RPMI8226 (cell line): ENCODE results near the gene SLC9A1.

Experiments used
- DNase-seq: peaks from one replicate; pipeline ENCODE4 v3.0.0-alpha.2; 2015

The SLC9A1 gene

DNA sequence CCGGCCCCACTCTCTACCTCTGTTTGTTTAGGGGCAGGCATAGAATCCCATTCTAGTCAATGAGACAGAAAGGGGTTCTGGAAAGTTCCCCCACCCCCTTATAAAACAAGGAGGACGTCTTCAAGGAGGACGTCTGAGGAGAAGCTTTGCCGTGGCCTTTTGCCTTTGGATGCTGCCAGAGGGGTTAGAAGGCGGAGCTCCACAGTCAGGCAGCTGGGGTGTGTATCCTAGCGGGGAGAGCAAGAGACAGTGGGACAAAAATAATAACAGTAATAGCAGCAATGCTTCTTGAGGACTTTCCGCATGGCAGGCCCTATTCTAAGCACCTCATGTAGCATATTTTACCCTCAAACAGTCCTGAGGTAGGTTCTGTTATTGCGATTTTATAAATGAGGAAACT is 94.0 kb downstream of the SLC9A1 start:
- no peak for DNase-seq

DNA sequence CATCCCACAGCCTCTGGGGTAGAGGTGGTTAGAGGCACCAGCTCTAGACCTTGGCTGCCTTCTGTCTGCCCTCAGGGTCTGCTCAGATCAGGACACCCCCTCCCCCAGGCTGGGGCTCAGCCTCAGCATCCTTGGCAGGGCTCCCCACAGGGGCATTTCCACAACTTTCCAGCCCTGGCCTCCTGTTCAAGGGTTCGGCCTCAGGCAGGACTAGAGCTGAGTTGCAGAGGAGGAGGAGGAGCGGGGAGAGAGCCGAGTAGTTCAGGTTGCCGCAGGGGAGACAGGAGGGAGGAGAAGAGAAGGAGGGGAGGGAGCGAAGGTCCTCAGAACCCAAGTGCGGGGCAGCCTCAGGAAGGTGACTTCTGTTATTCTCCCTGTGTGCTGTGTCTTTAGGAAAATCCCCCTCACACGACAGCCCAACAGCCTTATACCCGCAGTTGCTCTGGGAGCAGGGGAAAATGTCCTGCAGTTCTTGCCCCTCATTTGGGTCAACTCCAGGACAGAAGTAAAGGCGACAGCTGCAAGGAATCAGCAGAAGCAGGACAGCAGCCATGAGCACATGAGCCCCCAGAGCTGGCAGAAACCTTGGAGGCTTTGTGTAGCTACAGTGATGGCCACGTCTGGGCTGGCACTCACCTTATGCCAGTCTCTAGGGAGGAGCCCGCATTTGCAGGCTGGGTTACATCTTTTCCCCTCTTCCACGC is 95.8 kb downstream of the SLC9A1 start:
- DNase-seq, result no peak

DNA sequence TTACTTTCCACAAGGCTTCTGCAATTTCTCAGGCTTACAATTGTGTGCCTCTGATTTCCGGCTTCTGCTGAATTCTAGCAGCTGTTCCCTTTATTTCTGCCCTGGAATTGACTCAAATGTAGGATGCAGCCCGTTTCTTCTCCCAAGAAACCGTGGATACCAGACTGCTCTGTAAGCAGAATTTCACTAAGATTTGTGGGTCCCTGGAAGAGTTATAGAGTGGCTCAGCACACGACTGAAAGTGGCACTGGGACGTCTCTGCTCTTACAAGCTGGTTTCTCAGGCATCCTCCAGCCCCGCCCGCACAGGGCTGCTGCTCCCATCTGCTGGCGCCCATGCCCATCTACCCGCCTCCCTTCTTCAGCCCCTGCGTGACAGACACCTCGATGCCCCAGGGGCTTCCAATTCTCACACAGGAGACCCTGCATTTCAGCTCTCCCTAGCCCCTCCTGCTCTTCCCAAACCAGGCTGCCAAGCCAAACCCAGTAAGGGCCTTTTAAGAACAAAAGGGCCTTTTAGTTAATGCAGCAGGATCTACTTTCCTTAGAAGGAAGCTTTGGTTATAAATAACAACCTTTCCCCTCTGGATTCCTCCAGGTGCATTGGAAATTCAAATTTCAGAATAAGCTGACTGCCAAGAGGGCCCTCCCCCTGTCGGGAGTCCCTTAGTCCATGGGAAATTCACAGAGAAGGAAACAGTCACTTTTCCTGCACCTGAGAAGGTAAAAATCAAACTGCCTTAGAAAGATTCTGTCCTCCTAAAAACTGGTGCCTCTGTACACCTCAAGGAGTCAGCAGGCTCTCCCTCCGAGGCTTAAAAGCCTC is 96.9 kb downstream of the SLC9A1 start:
- peak; percentile 28 for DNase-seq

DNA sequence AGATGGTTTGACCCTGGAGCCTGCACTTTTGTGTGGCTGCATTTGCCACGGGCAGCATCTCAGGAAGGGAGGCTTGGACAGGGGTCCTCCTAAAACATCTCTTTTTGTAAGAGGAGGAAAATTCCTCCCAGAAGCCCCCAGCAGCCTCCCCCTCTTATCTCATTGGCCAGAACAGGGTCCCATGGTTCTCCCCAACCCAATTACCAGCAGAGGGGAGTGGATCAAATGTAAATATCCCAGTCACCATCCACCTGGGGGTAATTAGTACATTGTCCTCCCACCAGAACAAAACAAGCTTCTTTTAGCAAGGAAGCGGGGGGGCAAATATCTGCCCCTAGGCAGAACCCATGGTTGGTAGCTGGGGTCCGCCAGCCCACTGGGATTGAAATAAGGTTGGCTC is 97.5 kb downstream of the SLC9A1 start:
- DNase-seq, result no peak

DNA sequence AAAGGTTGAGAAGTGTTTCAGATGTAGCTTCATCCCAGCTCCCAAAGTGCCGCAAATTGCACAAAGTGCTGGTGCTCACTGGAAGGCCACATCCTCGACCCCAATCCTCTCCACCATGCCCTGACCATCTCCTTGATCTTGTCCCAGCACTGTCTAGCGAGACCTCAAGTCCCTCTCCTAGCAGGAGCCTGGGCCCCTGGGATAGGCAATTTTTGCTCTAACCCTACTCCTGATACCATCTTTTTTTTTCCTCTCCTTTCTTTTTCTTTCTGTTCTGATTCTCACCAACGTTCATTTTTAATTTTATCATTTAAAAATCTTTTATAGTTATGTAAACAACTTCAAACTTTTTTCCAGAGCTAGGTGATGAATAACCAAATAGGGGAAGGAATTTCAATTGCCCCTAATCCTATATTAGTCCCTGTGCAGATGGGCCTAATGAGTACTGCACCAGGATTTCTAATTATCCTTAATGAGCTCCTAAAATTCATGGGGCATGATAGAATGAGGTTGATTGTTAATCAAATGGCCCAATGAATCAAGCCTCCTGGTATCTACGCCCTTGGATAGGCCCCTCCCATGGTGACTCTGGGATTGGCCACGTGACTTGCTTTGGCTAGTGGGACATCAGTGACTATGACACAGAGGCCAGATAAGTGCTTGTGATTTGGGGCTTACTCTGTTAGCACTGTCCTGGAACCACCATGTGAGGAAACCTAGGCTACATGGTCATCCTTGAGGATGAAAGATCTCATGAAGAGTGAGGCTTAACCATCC is 100.8 kb downstream of the SLC9A1 start:
- DNase-seq, result no peak

DNA sequence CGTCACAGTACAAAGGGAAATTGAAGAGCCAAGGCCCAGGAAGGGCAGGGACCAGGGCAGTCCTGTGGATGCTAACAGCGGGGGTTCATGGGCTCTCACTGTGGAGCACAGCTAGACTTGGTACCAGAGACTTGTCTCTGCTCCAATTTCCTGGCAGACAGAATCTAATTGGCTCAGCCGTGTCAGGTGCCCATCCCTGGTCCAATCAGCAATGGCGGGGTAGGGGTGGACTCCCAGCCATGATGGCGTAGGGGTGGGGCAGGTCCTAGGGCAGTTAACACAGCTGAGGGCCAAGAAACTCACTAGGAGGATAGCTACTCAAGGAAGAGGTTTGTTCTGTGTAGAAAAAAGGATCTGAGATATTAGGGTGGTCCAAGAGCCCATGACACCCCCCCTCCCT is 102.4 kb downstream of the SLC9A1 start:
- DNase-seq, result no peak

DNA sequence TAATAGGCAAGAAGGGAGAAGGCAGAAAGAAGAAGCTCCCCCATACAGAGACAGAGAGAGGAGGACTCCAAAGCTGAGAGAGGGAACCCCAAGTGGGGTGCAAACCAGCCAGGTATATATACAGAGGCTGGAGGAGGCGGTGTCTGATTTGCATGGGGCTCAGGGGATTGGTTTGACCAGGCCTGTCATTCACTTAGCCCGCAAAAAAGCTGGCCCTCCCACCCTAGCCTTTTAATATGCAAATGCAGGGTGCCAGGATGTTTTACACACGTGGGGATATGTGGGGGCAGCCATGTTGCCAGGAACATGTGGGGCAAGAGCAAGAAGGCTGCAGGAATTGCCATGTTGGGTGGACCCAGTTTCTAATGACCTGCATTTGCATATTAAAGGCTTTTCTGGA is 105.3 kb downstream of the SLC9A1 start:
- peak; percentile 73 for DNase-seq

DNA sequence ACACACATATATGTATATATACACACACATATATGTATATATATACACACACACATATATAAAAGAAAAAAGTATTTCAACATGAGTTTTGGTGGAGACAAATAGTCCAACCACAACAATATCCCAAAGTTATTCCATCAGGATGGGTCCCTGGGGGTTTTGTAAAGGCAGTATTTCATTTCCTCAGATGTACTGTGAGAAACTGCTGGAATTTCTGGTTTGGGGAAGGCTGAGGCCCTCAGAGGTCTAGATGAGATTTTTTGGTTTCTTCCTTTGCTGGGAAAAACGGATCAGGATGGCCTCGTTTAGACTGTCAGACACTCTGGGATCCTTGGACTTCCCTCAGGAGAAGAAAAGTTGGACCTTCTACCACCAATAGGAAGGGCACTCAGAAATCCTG is 105.8 kb downstream of the SLC9A1 start:
- no peak for DNase-seq
